BLaER1 treated with 17β-estradiol and CSF1 and Interleukin-3, amounts not matched to agents 10 nM and 100 nM (cell line): Measurements from ENCODE around the gene TEX50.
A peak's percentile ranks its signal among the peaks of the same experiment; 100 is the strongest.
"Not testable (repeated sequence)": the region's sequence is repeated elsewhere in the genome, so short reads cannot be mapped to it uniquely, and the experiment has no call there.

ENCODE experiments used
- H3K27ac ChIP-seq, 11 experiments: shearing (Covaris generic); formaldehyde crosslinking; 2 replicates each; pipeline ENCODE4 v1.8.1; 2022
- H3K27me3 ChIP-seq, 11 experiments: shearing (Covaris generic); formaldehyde crosslinking; 2 replicates each; pipeline ENCODE4 v1.8.1; 2022
- H3K36me3 ChIP-seq, 11 experiments: shearing (Covaris generic); formaldehyde crosslinking; 2 replicates each; pipeline ENCODE4 v1.8.1; 2022
- H3K4me1 ChIP-seq, 10 experiments: shearing (Covaris generic); formaldehyde crosslinking; 2 replicates each; pipeline ENCODE4 v1.8.1; 2022
- H3K4me2 ChIP-seq, 11 experiments: shearing (Covaris generic); formaldehyde crosslinking; 2 replicates each; pipeline ENCODE4 v1.8.1; 2022
- H3K4me3 ChIP-seq, 10 experiments: shearing (Covaris generic); formaldehyde crosslinking; 2 replicates each; pipeline ENCODE4 v1.8.1; 2022
- H3K9ac ChIP-seq, 11 experiments: shearing (Covaris generic); formaldehyde crosslinking; 2 replicates each; pipeline ENCODE4 v1.8.1; 2022
- H3K9me3 ChIP-seq, 11 experiments: shearing (Covaris generic); formaldehyde crosslinking; replicated peaks in 1 of 11; 2 replicates each; pipeline ENCODE4 v1.8.1; 2022
- H4K20me1 ChIP-seq, 11 experiments: shearing (Covaris generic); formaldehyde crosslinking; 2 replicates each; pipeline ENCODE4 v1.8.1; 2022
- Cebpa-rat ChIP-seq, 11 experiments: shearing (Covaris generic); IDR thresholded peaks; 2 replicates each; pipeline ENCODE4 v1.8.1; 2022

The TEX50 gene, protein sequence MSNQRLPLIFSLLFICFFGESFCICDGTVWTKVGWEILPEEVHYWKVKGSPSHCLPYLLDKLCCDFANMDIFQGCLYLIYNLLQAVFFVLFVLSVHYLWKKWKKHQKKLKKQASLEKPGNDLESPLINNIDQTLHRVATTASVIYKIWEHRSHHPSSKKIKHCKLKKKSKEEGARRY

GRCh38 chr1:173635116-173635515 is at the start of gene TEX50:
Gene TEX50 (plus strand): TSS chr1:173635338. CDS start chr1:173635522, 184 bp downstream.
- Histone ChIP-seq H3K9ac (no peak within 1 kb of the TSS), H4K20me1 (no peaks in the 10 kb centered on the region), H3K4me3 (no peak within 1 kb of the TSS), H3K27ac (no peak within 1 kb of the TSS), H3K4me1 (no peaks in the 10 kb centered on the region), H3K4me2 (no peak within 1 kb of the TSS), H3K27me3 (no peaks in the 10 kb centered on the region), H3K36me3 (no peaks in the 10 kb centered on the region), H3K9me3 (peaks cover 0 to 24% (median 6%) of the 10 kb centered on the region in 11 experiments; a peak in 8 of 22 replicates)
- TF ChIP-seq Cebpa-rat (IDR thresholded peaks at IDR 0.05) = no peak

DNA sequence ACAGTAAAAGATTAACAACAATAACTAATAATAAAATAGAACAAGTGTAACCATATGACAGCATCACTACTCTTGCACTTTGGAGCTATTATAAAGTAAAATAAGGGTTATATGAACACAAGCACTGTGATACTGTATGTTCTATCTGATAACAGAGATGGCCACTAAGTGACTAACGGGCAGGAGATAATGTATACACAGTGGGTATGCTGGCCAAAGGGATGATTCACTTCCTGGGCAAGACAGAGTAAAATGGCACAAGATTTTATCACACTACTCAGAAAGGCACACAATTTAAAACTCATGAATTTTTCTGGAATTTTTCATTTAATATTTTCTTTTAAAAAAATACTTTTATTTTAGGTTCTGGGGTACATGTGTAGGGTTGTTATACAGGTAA is 44.6 kb upstream of the TEX50 start:
- Histone ChIP-seq H3K27me3 (no peaks in the 10 kb centered on the region), H3K9me3 (no peaks in the 10 kb centered on the region), H4K20me1 (no peaks in the 10 kb centered on the region), H3K4me2 (no peak overlapping the region), H3K4me1 (peaks cover 0 to 6% (median 0%) of the 10 kb centered on the region in 10 experiments; a peak in 1 of 20 replicates), H3K9ac (no peak overlapping the region), H3K27ac (no peak overlapping the region), H3K4me3 (no peak overlapping the region), H3K36me3 (no peaks in the 10 kb centered on the region)
- no peak for TF ChIP-seq Cebpa-rat (IDR thresholded peaks at IDR 0.05)

- not testable (repeated sequence) for H3K4me3 ChIP-seq, H3K36me3 ChIP-seq, H3K4me1 ChIP-seq, H3K9me3 ChIP-seq, H3K9ac ChIP-seq, H3K27ac ChIP-seq, H3K27me3 ChIP-seq, H4K20me1 ChIP-seq, H3K4me2 ChIP-seq
Observed at GRCh38 chr1:173591138-173591537, 44.0 kb upstream of the TEX50 start.

DNA sequence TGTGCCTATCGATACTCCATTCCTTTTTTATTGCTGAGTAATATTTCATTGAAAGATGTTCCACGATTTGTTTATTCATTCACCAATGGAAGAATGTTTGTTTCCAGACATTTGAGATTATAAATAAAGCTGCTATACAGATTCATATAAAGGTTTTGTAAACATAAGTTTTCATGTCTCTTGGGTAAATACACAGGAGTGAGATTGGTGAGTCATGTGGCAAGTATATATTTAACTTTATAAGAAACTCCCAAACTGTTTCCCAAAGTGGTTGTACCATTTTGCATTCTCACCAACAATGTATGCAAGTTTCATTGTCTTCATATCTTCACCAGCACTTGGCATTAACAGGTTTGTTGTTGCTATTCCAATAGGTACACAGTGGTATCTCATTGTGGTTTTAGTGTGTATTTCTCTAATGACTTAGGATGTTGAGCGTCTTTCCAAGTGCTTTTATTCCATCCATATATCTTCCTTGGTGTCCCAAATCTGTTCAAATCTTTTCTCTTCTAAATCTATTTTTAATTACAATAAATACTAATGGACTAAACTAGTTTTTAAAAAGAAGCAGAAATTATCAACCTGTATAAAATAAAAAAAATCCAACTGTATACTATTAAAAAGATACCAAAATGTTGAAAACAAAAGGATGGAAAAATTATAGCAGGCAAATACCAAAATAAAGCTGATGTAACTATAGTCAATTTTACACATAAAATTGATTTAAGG is 38.9 kb upstream of the TEX50 start:
- no peaks in the 10 kb centered on the region for H4K20me1 ChIP-seq
- H3K36me3 ChIP-seq = no peaks in the 10 kb centered on the region
- no peak overlapping the region for H3K27ac ChIP-seq
- H3K27me3 ChIP-seq = no peaks in the 10 kb centered on the region
- no peak overlapping the region for H3K4me3 ChIP-seq
- H3K9ac ChIP-seq = no peak overlapping the region
- TF ChIP-seq Cebpa-rat (IDR thresholded peaks at IDR 0.05) = no peak
- no peak overlapping the region for H3K4me2 ChIP-seq
- H3K9me3 ChIP-seq = peaks cover 0 to 9% (median 7%) of the 10 kb centered on the region in 11 experiments; a peak in 8 of 22 replicates
- H3K4me1 ChIP-seq = no peaks in the 10 kb centered on the region

- TF ChIP-seq Cebpa-rat (IDR thresholded peaks at IDR 0.05) = no peak
- Histone ChIP-seq H3K9ac (no peak overlapping the region), H3K36me3 (no peaks in the 10 kb centered on the region), H3K4me1 (peaks cover 6 to 20% (median 13%) of the 10 kb centered on the region in 10 experiments; a peak in 14 of 20 replicates), H3K4me3 (no peak overlapping the region), H3K27me3 (no peaks in the 10 kb centered on the region), H4K20me1 (no peaks in the 10 kb centered on the region), H3K27ac (no peak overlapping the region), H3K4me2 (no peak overlapping the region), H3K9me3 (0 out of 22 replicates have a peak, but pooled peaks cover 0 to 3% (median 0%) of the 10 kb centered on the region in 11 experiments)
Observed at GRCh38 chr1:173601588-173601987, 33.5 kb upstream of the TEX50 start.

GRCh38 chr1:173603056-173603591 is 32.0 kb upstream of the TEX50 start, which contains the start of gene SLC9C2:
Gene SLC9C2 (minus strand): TSS chr1:173603072. CDS start chr1:173601776, 1,296 bp downstream.
- H3K4me3 ChIP-seq = no peak within 1 kb of the TSS
- peaks cover 6 to 20% (median 13%) of the 10 kb centered on the region in 10 experiments; a peak in 14 of 20 replicates for H3K4me1 ChIP-seq
- no peaks in the 10 kb centered on the region for H4K20me1 ChIP-seq
- no peak within 1 kb of the TSS for H3K9ac ChIP-seq
- H3K27me3 ChIP-seq = no peaks in the 10 kb centered on the region
- 0 out of 22 replicates have a peak, but pooled peaks cover 0 to 3% (median 0%) of the 10 kb centered on the region in 11 experiments for H3K9me3 ChIP-seq
- TF ChIP-seq Cebpa-rat (IDR thresholded peaks at IDR 0.05) = no peak
- peak within 1 kb of the TSS in 4 of 11 experiments; percentile 1 to 45 (median 15); a peak in 1 of 22 replicates for H3K27ac ChIP-seq
- peak within 1 kb of the TSS; percentile 14 to 56 (median 49); a peak in 21 of 22 replicates for H3K4me2 ChIP-seq
- no peaks in the 10 kb centered on the region for H3K36me3 ChIP-seq

DNA sequence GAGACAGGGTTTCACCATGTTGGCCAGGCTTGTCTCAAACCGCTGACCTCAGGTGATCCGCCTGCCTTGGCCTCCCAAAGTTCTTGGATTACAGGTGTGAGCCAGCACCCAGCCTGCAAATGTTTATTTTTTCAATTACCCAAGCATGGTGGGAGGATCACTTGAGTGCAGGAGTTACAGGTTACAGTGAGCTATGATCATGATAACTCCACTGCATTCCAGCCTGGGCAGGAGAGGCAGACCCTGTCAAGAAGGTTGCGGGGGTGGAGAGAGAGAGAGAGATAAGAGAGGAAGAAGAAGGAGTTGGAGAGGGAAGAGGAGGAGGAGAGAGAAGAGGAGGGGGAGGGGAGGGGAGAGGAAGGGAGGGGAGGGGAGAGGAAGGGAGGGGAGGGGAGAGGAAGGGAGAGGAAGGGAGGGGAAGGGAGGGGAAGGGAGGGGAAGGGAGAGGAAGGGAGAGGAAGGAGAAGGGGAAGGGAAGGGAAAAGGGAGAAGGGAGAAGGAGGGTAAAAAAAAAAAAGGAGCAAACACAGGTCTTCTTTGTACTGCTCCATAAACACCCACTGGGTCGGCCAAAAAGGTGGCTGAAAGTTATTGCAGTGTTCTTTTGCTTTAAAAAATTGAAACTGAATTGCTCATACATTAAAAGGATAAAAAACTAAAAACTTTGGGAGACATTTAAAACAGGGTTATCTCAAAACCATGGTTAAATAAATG is 26.5 kb upstream of the TEX50 start:
- H3K36me3 ChIP-seq = no peaks in the 10 kb centered on the region
- peaks cover 0 to 8% (median 3%) of the 10 kb centered on the region in 10 experiments; a peak in 9 of 20 replicates for H3K4me1 ChIP-seq
- no peak for TF ChIP-seq Cebpa-rat (IDR thresholded peaks at IDR 0.05)
- no peak overlapping the region for H3K27ac ChIP-seq
- no peak overlapping the region for H3K9ac ChIP-seq
- H3K4me2 ChIP-seq = no peak overlapping the region
- H3K4me3 ChIP-seq = no peak overlapping the region
- H3K27me3 ChIP-seq = no peaks in the 10 kb centered on the region
- H4K20me1 ChIP-seq = no peaks in the 10 kb centered on the region
- H3K9me3 ChIP-seq = peaks cover 17 to 20% (median 19%) of the 10 kb centered on the region in 11 experiments; a peak in 21 of 22 replicates

DNA sequence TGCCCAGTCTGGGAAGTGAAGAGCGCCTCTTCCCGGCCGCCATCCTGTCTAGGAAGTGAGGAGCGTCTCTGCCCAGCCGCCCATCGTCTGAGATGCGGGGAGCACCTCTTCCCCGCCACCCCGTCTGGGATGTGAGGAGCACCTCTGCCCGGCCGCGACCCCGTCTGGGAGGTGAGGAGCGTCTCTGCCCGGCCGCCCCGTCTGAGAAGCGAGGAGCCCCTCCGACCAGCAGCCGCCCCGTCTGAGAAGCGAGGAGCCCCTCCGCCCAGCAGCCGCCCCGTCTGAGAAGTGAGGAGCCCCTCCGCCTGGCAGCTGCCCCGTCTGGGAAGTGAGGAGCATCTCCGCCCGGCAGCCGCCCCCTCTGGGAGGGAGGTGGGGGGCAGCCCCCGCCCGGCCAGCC is 22.1 kb upstream of the TEX50 start:
- H3K4me2 ChIP-seq, H3K27ac ChIP-seq, H3K27me3 ChIP-seq: not testable (repeated sequence)

DNA sequence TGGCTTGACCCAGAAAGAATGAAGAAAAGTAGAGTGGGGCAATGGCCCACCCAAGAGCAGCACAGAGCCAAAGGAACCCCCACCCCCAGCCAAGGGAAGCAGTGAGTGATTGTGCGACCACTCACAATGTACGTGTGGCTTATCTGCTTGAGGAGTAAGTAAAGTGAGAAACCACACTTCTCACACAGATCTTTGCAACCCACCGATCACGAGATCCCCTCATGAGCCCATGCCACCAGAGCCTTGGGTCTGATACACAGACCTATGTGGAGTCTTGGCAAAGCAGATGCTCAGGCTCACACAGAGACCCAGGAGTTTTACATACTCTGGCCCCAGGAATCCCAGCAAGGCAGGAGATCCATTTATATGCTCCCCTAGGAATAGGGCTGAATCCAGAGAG is 18.3 kb upstream of the TEX50 start:
- no peaks in the 10 kb centered on the region for H4K20me1 ChIP-seq
- H3K4me2 ChIP-seq = no peak overlapping the region
- H3K9ac ChIP-seq = no peak overlapping the region
- no peaks in the 10 kb centered on the region for H3K36me3 ChIP-seq
- no peak for TF ChIP-seq Cebpa-rat (IDR thresholded peaks at IDR 0.05)
- no peaks in the 10 kb centered on the region for H3K27me3 ChIP-seq
- H3K9me3 ChIP-seq = peaks cover 47 to 69% (median 56%) of the 10 kb centered on the region in 11 experiments
- H3K4me3 ChIP-seq = no peak overlapping the region
- no peak overlapping the region for H3K27ac ChIP-seq
- H3K4me1 ChIP-seq = no peaks in the 10 kb centered on the region

More for the DNA sequence above, 22.1 kb upstream of the TEX50 start:
- H3K36me3 ChIP-seq, H3K4me3 ChIP-seq, H4K20me1 ChIP-seq, H3K4me1 ChIP-seq, H3K9ac ChIP-seq: not testable (repeated sequence)
- H3K9me3 ChIP-seq = peaks cover 28 to 44% (median 34%) of the 10 kb centered on the region in 11 experiments
